ENCODE measurements around the gene CELSR1.
"Not testable (repeated sequence)": the region's sequence is repeated elsewhere in the genome, so short reads cannot be mapped to it uniquely, and the experiment has no call there.

CELSR1 gene

DNA sequence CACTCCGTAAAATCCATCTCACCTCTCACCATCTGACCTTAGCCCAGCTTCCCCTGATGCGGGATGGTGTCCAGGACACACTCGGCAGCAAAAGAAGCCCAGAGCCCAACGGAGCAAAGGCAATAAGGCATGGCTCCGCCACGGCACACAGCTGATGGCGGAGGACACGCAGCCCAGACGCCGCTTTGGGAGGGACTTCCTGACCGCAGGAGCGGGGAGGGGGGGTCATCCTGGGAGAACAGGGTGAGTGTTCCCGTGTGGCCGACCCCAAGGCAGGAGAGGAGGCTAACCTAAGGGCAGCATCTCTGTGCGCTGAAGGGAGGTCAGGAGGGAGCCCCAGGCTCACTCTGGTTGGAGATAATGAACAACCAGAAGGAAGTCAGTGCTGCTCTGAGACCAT lies 130.6 kb downstream of the CELSR1 start:
- Mint-ChIP-seq H3K4me1 (no peaks in the 10 kb centered on the region), H3K27ac (no peak overlapping the region), H3K36me3 (ENCODE audit: low read depth) (no peaks in the 10 kb centered on the region), H3K4me3 (no peak overlapping the region), H3K9me3 (no peaks in the 10 kb centered on the region), H3K27me3 (ENCODE audit: low read depth) (no peaks in the 10 kb centered on the region)
- no peak for TF ChIP-seq CTCF (IDR thresholded peaks at IDR 0.05; ENCODE audit: unreplicated experiment in 3 of 3)

GRCh38 chr22:46406349-46406748 lies 131.1 kb downstream of the CELSR1 start:
- no peaks in the 10 kb centered on the region for H3K4me1 Mint-ChIP-seq
- TF ChIP-seq CTCF (IDR thresholded peaks at IDR 0.05; ENCODE audit: unreplicated experiment in 3 of 3): no peak
- no peak overlapping the region for H3K27ac Mint-ChIP-seq
- no peaks in the 10 kb centered on the region for H3K9me3 Mint-ChIP-seq
- H3K27me3 Mint-ChIP-seq (ENCODE audit: low read depth): no peaks in the 10 kb centered on the region
- H3K36me3 Mint-ChIP-seq (ENCODE audit: low read depth): no peaks in the 10 kb centered on the region
- H3K4me3 Mint-ChIP-seq: no peak overlapping the region

DNA sequence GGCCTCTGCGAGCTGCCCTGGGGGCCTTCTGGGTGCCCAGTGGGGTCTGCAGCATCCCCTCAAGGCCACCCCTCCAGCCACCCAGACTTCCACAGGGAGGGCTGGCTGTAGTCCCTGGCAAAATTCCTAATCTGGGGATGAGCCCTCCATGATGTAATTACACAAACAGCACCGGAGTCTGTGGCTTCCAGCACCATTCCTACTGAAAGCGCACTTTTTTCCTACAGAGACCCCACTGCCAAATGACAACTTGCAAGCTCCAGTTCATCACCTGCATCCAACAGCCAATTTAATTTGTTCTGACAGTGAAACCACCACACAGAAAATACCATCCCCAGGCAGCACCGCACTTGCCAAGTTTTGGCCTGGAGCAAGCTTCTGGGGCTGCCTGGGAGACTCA lies 131.5 kb downstream of the CELSR1 start:
- no peaks in the 10 kb centered on the region for H3K9me3 Mint-ChIP-seq
- H3K4me3 Mint-ChIP-seq: no peak overlapping the region
- H3K27ac Mint-ChIP-seq: no peak overlapping the region
- no peaks in the 10 kb centered on the region for H3K27me3 Mint-ChIP-seq (ENCODE audit: low read depth)
- H3K36me3 Mint-ChIP-seq (ENCODE audit: low read depth): no peaks in the 10 kb centered on the region
- TF ChIP-seq CTCF (IDR thresholded peaks at IDR 0.05; ENCODE audit: unreplicated experiment in 3 of 3): no peak
- H3K4me1 Mint-ChIP-seq: no peaks in the 10 kb centered on the region

DNA sequence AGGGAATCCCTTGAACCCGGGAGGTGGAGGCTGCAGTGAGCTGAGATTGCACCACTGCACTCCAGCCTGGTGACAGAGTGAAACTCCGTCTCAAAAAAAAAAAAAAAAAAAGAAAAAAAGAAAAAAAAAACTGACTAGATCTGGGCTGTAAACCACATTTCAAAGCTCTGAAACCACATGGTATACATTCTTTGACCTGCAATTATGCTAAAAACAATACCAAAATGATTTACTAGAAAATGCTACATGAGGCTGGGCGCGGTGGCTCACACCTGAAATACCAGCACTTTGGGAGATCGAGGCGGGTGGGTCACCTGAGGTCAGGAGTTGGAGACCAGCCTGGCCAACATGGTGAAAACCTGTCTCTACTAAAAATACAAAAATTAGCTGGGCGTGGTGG lies 133.5 kb downstream of the CELSR1 start:
- not testable (repeated sequence) for H3K27ac Mint-ChIP-seq; H3K9me3 Mint-ChIP-seq; H3K4me3 Mint-ChIP-seq; H3K27me3 Mint-ChIP-seq (ENCODE audit: low read depth); H3K4me1 Mint-ChIP-seq; H3K36me3 Mint-ChIP-seq (ENCODE audit: low read depth)

DNA sequence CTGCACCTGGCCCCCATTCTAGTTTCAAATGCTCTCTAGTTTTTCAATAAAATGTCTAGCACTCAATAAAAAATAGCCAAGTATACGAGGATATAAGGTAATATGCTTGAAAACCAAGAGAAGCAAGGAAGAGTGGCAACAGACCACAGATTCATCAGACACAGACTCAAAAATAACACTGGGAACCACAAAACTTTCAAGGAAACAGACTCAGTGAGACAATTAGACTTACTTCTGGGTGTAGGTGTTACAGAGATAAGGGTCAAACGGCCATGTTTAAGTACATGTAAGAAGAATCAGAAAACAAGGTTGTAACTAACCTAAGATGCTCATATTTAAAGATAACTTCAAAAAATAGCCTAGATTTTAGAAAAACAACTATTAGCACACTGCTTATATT lies 134.9 kb downstream of the CELSR1 start:
- Mint-ChIP-seq H3K4me3 (no peak overlapping the region), H3K27ac (no peak overlapping the region), H3K4me1 (no peaks in the 10 kb centered on the region), H3K27me3 (ENCODE audit: low read depth) (no peaks in the 10 kb centered on the region), H3K36me3 (ENCODE audit: low read depth) (no peaks in the 10 kb centered on the region), H3K9me3 (no peaks in the 10 kb centered on the region)
- no peak for TF ChIP-seq CTCF (IDR thresholded peaks at IDR 0.05; ENCODE audit: unreplicated experiment in 3 of 3)

DNA sequence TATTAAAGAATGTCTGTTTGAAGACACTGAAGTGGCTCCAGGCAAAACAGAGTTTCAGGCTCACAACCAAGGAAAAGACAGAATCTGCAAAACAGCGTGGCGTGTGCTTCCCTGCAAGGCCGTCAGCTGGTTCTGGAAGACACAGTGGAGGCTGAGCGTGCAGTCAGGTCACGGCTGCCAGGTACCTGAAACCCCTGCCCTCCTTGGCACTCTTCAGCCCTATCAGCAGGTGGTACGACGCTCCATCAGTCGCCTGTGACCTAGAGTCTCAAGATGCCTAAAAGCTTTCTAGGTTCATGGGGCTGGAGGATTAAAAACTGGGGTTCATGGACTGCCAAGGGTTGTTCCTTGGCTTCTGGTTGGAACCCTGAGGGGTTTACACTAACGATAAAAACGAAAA lies 136.1 kb downstream of the CELSR1 start:
- TF ChIP-seq CTCF (IDR thresholded peaks at IDR 0.05; ENCODE audit: unreplicated experiment in 3 of 3): no peak
- H3K9me3 Mint-ChIP-seq: no peaks in the 10 kb centered on the region
- H3K36me3 Mint-ChIP-seq (ENCODE audit: low read depth): no peaks in the 10 kb centered on the region
- no peak overlapping the region for H3K4me3 Mint-ChIP-seq
- H3K27me3 Mint-ChIP-seq (ENCODE audit: low read depth): no peaks in the 10 kb centered on the region
- no peak overlapping the region for H3K27ac Mint-ChIP-seq
- H3K4me1 Mint-ChIP-seq: no peaks in the 10 kb centered on the region
